NCI-H2107 treated with DMSO at 0.1 percent for 48 hours (cell line): ENCODE measurements around the gene PAFAH1B1.
A peak's percentile ranks its signal among the peaks of the same experiment; 100 is the strongest.
"Not testable (repeated sequence)": the region's sequence is repeated elsewhere in the genome, so short reads cannot be mapped to it uniquely, and the experiment has no call there.

Experiments used
- DNase-seq: peaks from one replicate; lab custom pipeline; 2025; ENCODE audit not compliant: unreplicated experiment; lab: John Stamatoyannopoulos, UW

The PAFAH1B1 gene

GRCh38 chr17:2594722-2595599, 1.5 kb downstream of the PAFAH1B1 start:
- no peak for DNase-seq

DNA sequence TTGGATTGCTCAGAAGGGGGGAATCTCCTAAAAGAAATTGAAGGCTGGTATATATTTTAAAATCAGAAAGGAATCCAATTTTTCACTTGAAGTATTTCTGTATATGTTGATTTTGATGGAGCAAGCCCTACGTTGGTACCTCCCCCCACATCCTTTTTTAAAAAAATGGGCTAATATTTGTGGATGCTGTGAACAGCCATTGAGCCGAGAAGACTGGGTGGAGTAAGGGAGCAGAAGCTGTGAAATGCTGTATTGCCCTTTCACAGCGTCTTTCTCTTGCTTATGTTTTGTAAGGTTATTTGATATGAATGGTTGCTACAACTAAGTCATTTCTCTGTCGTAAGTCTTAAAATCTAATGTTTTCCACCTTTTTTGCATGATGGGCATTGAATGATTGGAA, 2.3 kb downstream of the PAFAH1B1 start:
- DNase-seq: no peak

- DNase-seq: no peak
These were observed 4.7 kb downstream of the PAFAH1B1 start for GRCh38 chr17:2598166-2598565.

- peak; percentile 24 for DNase-seq
These were observed 9.2 kb downstream of the PAFAH1B1 start for GRCh38 chr17:2602597-2603017.

- no peak for DNase-seq
These were observed 15.0 kb downstream of the PAFAH1B1 start for GRCh38 chr17:2608350-2608913.

GRCh38 chr17:2609091-2609490, 15.6 kb downstream of the PAFAH1B1 start:
- no peak for DNase-seq

DNA sequence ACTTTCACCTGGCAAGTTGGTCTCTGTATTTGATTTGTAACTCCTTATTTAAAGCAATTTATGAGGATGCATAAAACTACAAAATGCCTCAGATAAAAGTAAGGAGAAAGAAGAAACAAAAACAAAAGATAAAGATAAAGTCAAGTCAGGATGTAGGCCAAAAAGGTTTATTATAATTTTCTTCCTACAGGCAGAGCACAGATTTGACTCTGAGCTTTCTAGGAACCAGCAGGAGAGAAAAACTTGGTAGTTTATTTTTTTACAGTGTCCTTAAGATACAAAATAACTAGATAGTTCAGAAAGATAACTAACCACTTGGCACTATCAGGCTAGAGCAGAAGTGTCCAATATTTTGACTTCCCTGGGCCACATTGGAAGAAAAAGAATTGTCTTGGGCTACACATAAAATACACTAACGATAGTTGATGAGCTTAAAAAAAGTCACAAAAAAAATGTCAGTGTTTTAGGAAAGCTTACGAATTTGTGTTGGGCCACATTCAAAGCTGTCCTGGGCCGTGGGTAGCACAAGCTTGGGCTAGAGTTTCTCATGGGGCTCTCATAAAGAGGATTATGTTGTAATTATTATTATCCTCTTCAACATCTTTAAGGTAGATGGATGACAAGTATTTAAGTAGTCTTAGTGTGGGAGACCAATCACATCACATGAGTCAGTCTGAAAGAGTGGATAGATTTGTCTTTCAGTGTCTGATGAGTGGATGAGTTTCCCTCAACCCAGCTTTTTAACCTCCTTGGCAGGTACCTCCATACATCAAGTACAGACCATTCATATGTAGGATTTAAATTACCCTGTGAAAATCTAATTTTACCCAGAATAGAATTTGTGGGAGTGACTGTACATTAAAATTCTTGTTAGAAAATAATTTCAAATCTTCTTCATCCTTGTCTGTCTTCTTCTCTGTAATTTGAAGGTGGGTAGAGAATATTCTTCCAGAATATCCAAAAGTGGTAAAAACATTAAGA, 17.0 kb downstream of the PAFAH1B1 start:
- no peak for DNase-seq

DNA sequence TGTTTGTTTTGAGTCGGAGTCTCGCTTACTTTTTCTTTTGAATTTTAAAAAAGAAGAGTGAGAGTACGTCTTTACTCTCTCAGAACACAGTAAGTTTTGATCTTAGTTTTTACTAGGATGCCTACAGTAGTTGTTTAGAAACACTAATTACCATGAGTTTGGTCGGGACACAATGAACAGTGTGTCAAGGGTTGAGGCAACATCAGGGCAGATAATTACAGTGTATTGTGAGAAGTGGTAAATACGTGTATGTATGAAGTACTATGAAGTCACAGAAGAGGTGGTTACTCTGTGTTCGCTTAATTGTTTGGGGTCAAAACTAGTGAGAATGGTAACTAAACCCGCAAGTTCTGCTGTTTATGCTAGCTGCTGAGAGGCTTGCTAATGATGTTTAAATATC, 18.2 kb downstream of the PAFAH1B1 start:
- DNase-seq: no peak

GRCh38 chr17:2612630-2613029, 19.2 kb downstream of the PAFAH1B1 start:
- DNase-seq: no peak

- no peak for DNase-seq
These were observed 19.8 kb downstream of the PAFAH1B1 start for GRCh38 chr17:2613089-2613808.

DNA sequence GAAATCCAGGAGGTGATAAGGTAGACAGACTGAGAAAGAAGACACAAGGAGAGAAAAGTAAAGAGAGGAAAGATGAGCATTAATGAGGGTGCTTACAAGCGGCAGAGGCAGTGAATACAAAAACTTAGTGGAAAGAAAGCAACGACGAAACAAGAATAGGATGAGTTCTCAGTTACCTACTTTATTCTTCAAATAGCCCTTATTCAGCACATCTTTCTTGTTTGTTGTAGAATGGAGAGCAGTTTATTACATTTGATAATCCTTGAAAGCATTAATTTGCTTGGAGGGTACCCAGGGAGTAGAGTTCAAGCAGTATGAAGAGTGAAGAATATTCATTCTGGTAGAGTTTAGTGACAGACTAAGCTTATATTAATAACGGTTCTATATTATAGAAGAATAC, 22.4 kb downstream of the PAFAH1B1 start:
- DNase-seq: no peak

GRCh38 chr17:2621241-2621640, 27.8 kb downstream of the PAFAH1B1 start:
- no peak for DNase-seq

GRCh38 chr17:2621951-2622405, 28.5 kb downstream of the PAFAH1B1 start:
- not testable (repeated sequence) for DNase-seq

DNA sequence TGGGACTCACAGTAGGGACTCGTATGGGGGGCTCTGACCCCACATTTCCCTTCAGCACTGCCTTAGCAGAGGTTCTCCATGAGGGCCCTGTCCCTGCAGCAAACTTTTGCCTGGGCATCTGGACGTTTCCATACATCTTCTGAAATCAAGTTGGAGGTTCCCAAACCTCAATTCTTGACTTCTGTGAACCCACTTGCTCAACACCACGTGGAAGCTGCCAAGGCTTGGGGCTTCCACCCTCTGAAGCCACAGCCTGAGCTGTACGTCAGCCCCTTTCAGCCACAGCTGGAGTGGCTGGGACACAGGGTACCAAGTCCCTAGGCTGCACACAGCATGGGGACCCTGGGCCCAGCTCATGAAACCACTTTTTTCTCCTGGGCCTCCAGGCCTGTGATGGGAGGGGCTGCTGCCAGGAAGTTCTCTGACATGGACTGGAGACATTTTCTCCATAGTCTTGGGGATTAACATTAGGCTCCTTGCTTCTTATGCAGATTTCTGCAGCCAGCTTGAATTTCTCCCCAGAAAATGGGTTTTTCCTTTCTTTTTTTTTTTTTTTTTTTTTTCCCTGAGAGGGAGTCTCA, 29.4 kb downstream of the PAFAH1B1 start:
- not testable (repeated sequence) for DNase-seq

GRCh38 chr17:2624292-2624731, 30.9 kb downstream of the PAFAH1B1 start:
- no peak for DNase-seq

- not testable (repeated sequence) for DNase-seq
These were observed 33.3 kb downstream of the PAFAH1B1 start for GRCh38 chr17:2626626-2627219.

DNA sequence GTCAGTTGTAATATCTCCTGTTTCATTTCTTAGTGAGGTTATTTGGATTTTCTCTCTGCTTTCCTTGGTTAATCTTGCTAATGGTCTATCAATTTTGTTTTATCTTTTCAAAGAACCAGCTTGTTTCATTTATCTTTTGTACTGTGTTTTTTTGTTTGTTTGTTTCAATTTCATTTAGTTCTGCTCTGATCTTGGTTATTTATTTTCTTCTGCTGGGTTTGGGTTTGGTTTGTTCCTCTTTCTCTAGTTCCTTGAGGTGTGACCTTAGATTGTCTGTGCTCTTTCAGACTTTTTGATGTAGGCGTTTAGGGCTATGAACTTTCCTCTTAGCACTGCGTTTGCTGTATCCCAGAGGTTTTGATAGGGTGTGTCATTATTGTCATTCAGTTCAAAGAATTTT, 35.5 kb downstream of the PAFAH1B1 start:
- not testable (repeated sequence) for DNase-seq

GRCh38 chr17:2631211-2631610, 37.8 kb downstream of the PAFAH1B1 start:
- no peak for DNase-seq

DNA sequence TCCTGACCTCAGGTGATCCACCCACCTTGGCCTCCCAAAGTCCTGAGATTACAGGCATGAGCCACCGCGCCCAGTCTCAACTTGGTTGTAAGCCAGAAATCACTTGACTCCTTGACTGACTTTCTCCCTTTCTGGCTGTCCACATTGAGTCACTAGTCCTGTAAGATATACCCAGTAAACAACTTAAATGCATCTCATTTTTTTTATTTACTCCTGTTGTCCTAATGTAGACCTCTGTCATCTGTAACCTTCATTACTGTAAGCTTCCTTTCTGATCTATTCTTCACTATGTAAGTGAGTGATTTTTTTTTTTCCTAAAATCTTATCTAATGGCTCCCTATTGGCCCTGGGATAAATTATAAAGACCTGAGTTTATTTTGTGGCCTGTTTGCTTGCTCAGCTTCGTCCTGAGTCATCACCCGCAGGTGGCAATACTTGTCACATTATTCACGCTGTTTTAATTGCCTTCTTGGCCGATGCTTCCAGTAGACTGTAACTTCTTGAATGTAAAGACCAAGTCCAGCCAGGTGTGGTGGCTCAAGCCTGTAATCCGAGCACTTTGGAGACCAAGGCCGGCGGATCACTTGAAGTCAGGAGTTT, 41.0 kb downstream of the PAFAH1B1 start:
- peak; percentile 34 for DNase-seq
